Activated CD8-positive, alpha-beta T cell treated with anti-CD3 and anti-CD28 coated beads for 36 hours (primary cell): ENCODE data around the gene RNF150. TPM values are rescaled to one million over a fixed set of nuclear protein-coding genes. Genes with fewer than 3 reads are reported as not detected.

Experiments used
- ATAC-seq: fragments of 200-7000 bp; cut with Tn5 transposase; one replicate; pipeline ENCODE4 v1.10.0; 2021; ENCODE audit warnings: mild to moderate bottlenecking, moderate library complexity
- CTCF ChIA-PET: fragments of 350-600 bp; sonication (Branson Sonifier 250); formaldehyde crosslinking; loops from one replicate; lab custom pipeline; 2021; ENCODE audit warnings: antibody characterized with exemption; lab: Charles Lee
- POLR2A ChIA-PET: fragments of 350-600 bp; sonication (Branson Sonifier 250); formaldehyde crosslinking; loops from one replicate; lab custom pipeline; 2021; ENCODE audit warnings: antibody characterized with exemption; lab: Charles Lee
- DNase-seq: peaks from one replicate; pipeline ENCODE4 v3.0.0-alpha.2; 2020
- H3K27ac Mint-ChIP-seq: one replicate; pipeline ENCODE4 v1.8.0; 2021; ENCODE audit warnings: mild to moderate bottlenecking, mixed read lengths
- H3K27me3 Mint-ChIP-seq: one replicate; pipeline ENCODE4 v1.8.0; 2021; ENCODE audit warnings: mixed read lengths
- H3K36me3 Mint-ChIP-seq: one replicate; pipeline ENCODE4 v1.8.0; 2021; ENCODE audit warnings: low read depth, mixed read lengths
- H3K4me1 Mint-ChIP-seq: one replicate; pipeline ENCODE4 v1.8.0; 2021; ENCODE audit warnings: low read depth, mixed read lengths
- H3K4me3 Mint-ChIP-seq: one replicate; pipeline ENCODE4 v1.8.0; 2021; ENCODE audit warnings: mild to moderate bottlenecking, moderate library complexity, mixed read lengths
- H3K9me3 Mint-ChIP-seq: one replicate; pipeline ENCODE4 v1.8.0; 2021; ENCODE audit warnings: mixed read lengths
- intact Hi-C: fragments of 100-400 bp; cut with micrococcal nuclease; formaldehyde crosslinking; loops from one replicate; pipeline ENCODE4 v1.10.0; 2022
- total RNA-seq, 2 experiments: library from RNA; stranded (reverse); gene quantifications; one replicate each; pipeline ENCODE4 v1.2.3, GENCODE V29; 2021
- TF ChIP-seq, protein P1 (sequence below): fragments of 200-600 bp; IDR thresholded peaks from one replicate; pipeline ENCODE4 v1.8.0; 2022; ENCODE audit warnings: antibody characterized with exemption, mild to moderate bottlenecking

Gene RNF150
- total RNA-seq, 2 experiments from 2014 or later = 0.09 to 0.43 TPM

DNA sequence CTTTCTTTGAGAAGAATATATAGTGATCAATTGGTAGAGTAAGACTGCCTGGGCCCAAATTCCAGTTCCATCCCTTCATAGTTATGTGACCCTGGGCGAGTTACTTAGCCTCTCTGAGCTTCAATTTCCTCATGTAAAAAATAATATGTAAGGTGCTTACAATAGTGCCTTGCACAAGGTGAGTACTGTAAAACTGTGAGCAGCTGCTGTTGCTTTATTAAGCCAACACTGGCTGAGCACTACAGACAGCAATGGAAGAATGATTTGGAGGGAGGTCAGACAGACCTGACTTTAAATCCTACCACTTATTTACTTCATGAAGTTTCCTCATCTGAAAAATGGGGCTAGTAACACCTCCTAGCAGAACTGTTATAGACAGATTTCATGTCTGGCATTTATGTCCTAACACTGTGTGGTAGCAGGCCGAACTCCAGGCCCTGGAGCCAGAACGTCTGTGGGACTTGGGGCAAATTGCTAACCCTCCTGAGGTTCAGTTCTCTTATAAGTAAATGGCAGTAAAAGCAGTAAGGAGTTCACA lies 53.8 kb downstream of the RNF150 start:
- Mint-ChIP-seq H3K27me3 (no peaks in the 10 kb centered on the region), H3K4me3 (no peak overlapping the region), H3K9me3 (no peaks in the 10 kb centered on the region), H3K27ac (no peak overlapping the region), H3K36me3 (no peaks in the 10 kb centered on the region), H3K4me1 (no peaks in the 10 kb centered on the region)
- no peak for DNase-seq
- CTCF ChIA-PET = no interaction called here
- intact Hi-C loops = no loop called here
- TF ChIP-seq, protein P1, sequence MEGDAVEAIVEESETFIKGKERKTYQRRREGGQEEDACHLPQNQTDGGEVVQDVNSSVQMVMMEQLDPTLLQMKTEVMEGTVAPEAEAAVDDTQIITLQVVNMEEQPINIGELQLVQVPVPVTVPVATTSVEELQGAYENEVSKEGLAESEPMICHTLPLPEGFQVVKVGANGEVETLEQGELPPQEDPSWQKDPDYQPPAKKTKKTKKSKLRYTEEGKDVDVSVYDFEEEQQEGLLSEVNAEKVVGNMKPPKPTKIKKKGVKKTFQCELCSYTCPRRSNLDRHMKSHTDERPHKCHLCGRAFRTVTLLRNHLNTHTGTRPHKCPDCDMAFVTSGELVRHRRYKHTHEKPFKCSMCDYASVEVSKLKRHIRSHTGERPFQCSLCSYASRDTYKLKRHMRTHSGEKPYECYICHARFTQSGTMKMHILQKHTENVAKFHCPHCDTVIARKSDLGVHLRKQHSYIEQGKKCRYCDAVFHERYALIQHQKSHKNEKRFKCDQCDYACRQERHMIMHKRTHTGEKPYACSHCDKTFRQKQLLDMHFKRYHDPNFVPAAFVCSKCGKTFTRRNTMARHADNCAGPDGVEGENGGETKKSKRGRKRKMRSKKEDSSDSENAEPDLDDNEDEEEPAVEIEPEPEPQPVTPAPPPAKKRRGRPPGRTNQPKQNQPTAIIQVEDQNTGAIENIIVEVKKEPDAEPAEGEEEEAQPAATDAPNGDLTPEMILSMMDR = no peak
- ATAC-seq = no peak
- POLR2A ChIA-PET = no interaction called here

DNA sequence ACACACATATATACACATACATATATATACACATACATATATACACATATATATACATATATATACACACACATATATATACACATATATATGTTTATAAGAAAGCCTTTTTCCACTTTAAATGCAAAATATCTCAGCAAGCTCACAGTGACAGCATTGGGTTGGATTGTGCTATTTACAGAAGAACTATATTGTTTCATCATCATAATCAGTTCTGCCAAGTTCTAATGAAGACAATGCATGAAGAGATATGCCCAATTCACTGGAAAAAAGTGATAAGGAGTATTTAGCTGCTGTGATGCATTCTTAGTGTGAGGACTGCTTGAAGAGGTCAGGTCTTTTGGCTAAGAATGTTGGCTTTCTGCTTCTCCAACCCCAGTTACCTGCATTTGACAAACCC lies 54.4 kb downstream of the RNF150 start:
- ChIA-PET POLR2A (no interaction called here), CTCF (no interaction called here)
- ATAC-seq = no peak
- Mint-ChIP-seq H3K36me3 (no peaks in the 10 kb centered on the region), H3K4me1 (no peaks in the 10 kb centered on the region), H3K27me3 (no peaks in the 10 kb centered on the region), H3K4me3 (no peak overlapping the region), H3K27ac (no peak overlapping the region), H3K9me3 (no peaks in the 10 kb centered on the region)
- intact Hi-C loops = no loop called here
- no peak for DNase-seq
- TF ChIP-seq, protein P1 = no peak

DNA sequence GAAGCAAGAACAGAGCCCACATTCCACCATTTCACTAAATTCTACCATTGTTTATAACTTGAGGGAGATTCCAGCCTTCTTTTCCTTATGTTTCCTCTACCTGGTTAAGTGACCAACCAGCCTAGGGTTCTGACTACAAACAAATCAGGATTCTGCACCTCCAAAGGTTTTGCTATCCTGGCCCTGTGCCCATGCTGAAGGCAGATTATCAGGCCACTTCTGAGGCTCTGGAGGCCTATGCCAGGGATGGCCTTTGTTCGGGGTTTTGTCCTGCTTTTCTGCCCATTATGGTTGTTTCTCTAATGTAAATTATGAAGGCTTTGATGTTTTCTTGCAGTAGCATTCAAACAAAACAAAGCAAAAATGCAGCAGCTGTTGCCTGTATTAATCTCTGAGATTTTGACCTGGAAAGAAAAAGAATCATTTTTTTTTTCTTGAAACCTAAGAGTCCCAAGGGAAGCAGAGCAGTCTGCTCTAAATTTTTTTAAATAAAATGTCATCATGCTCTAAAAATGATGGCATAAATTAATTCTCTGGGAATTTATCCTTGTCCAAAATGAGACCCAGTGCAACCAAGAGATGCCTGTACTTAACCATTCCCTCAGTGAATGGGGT lies 55.6 kb downstream of the RNF150 start:
- Mint-ChIP-seq H3K4me3 (no peak overlapping the region), H3K4me1 (no peaks in the 10 kb centered on the region), H3K9me3 (no peaks in the 10 kb centered on the region), H3K36me3 (no peaks in the 10 kb centered on the region), H3K27ac (no peak overlapping the region), H3K27me3 (peaks cover 1% of the 10 kb centered on the region)
- ChIA-PET CTCF (no interaction called here), POLR2A (no interaction called here)
- intact Hi-C loops = no loop called here
- ATAC-seq (no peak), DNase-seq (no peak)
- TF ChIP-seq, protein P1 = no peak

DNA sequence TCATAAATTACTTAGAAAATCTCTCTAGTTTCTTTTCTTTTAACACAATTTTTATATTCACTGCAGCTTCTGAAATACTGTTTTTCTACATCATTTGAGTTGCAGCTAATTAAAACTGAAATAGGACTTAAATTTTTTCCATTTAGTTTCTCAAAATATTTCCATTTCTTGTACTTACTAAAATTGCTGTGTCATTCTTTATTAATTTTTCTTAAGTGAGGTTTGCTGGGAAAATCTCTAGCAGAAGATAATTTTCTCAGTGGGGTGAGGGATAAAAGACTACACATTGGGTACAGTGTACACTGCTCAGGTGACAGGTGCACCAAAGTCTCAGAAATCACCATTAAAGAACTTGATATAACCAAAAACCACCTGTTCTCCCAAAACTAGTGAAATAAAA lies 57.7 kb downstream of the RNF150 start:
- no peak for ATAC-seq
- intact Hi-C loops = no loop called here

More for the DNA sequence above, 57.7 kb downstream of the RNF150 start:
- CTCF ChIA-PET = no interaction called here
- H3K4me3 Mint-ChIP-seq = no peak overlapping the region
- DNase-seq = no peak
- H3K27me3 Mint-ChIP-seq = peaks cover 1% of the 10 kb centered on the region
- H3K27ac Mint-ChIP-seq = no peak overlapping the region
- no peaks in the 10 kb centered on the region for H3K4me1 Mint-ChIP-seq
- TF ChIP-seq, protein P1 = no peak
- H3K9me3 Mint-ChIP-seq = no peaks in the 10 kb centered on the region
- H3K36me3 Mint-ChIP-seq = no peaks in the 10 kb centered on the region
- POLR2A ChIA-PET = no interaction called here
